NB4 (cell line): ENCODE data around the gene MED28.
A peak's percentile ranks its signal among the peaks of the same experiment; 100 is the strongest.
"Not testable (repeated sequence)": the region's sequence is repeated elsewhere in the genome, so short reads cannot be mapped to it uniquely, and the experiment has no call there.

Experiments
- DNase-seq: peaks from one replicate; pipeline ENCODE4 v3.0.0; 2010; ENCODE audit warnings: low read depth
- H3K4me3 ChIP-seq: one replicate; pipeline ENCODE4 v1.5.1; 2011; ENCODE audit warnings: mild to moderate bottlenecking, low read depth, low read length, moderate library complexity
- MYC ChIP-seq: IDR thresholded peaks from 2 replicates; pipeline ENCODE4 v1.6.1; 2011; ENCODE audit warnings: low read depth, low read length
- POLR2A ChIP-seq: IDR thresholded peaks from 2 replicates; pipeline ENCODE4 v1.6.1; 2011; ENCODE audit warnings: mild to moderate bottlenecking; ENCODE audit not compliant: insufficient read length; ENCODE audit errors: extremely low read depth
- TF ChIP-seq, protein P1 (sequence below): IDR thresholded peaks from 2 replicates; pipeline ENCODE4 v1.6.1; 2011; ENCODE audit warnings: low read depth, low read length
- TF ChIP-seq, protein P2 (sequence below): IDR thresholded peaks from one replicate; pipeline ENCODE4 v1.5.1; 2012; ENCODE audit warnings: low read depth, low read length

The MED28 gene, protein sequence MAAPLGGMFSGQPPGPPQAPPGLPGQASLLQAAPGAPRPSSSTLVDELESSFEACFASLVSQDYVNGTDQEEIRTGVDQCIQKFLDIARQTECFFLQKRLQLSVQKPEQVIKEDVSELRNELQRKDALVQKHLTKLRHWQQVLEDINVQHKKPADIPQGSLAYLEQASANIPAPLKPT

DNA sequence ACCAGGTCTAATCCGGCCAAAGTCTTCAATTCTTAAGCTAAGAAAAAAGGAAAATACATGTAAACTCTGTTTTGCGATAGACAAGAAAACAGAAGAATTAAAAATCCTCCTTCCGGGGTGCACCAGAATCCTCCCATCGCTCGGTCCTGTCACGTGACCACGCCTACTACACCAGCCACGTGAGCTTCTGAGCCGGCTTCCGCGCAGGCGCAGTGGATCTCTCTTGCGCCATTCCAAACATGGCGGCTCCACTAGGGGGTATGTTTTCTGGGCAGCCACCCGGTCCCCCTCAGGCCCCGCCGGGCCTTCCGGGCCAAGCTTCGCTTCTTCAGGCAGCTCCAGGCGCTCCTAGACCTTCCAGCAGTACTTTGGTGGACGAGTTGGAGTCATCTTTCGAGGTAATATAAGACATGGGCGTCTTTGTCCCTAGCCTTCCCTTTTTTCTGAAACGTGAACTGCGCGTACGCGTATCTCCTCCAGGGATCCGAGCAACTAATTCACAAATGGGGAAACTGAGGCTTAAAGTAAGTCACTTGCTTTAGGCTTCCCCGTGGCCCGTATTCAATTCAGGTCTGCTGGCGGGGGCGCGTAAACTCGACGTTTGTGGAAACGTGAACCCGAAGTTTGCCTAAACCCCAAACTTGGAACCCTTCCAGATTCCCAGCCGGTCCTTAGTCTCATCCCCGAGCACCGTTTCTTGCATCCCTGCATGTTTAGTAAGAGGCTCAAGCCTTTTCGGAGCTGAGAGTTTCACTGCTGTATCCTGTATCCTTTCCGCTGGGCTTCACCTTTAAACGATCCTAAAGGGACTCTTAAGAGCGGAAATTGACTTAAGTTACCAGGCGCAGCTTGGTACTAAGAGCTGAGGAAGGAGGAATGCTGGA is at the start of gene MED28:
MED28 (plus strand) TSS at position 226 of the 884 bp plus-strand sequence; CDS start at position 240, 14 bp downstream.
- peak; percentile 97 for DNase-seq
- TF ChIP-seq POLR2A (peak; percentile 97), MYC (peak; percentile 90)
- TF ChIP-seq, protein P1, sequence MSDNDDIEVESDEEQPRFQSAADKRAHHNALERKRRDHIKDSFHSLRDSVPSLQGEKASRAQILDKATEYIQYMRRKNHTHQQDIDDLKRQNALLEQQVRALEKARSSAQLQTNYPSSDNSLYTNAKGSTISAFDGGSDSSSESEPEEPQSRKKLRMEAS: peak; percentile 99
- TF ChIP-seq, protein P2, sequence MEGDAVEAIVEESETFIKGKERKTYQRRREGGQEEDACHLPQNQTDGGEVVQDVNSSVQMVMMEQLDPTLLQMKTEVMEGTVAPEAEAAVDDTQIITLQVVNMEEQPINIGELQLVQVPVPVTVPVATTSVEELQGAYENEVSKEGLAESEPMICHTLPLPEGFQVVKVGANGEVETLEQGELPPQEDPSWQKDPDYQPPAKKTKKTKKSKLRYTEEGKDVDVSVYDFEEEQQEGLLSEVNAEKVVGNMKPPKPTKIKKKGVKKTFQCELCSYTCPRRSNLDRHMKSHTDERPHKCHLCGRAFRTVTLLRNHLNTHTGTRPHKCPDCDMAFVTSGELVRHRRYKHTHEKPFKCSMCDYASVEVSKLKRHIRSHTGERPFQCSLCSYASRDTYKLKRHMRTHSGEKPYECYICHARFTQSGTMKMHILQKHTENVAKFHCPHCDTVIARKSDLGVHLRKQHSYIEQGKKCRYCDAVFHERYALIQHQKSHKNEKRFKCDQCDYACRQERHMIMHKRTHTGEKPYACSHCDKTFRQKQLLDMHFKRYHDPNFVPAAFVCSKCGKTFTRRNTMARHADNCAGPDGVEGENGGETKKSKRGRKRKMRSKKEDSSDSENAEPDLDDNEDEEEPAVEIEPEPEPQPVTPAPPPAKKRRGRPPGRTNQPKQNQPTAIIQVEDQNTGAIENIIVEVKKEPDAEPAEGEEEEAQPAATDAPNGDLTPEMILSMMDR: no peak
- H3K4me3 ChIP-seq: peak within 1 kb of the TSS; percentile 85

DNA sequence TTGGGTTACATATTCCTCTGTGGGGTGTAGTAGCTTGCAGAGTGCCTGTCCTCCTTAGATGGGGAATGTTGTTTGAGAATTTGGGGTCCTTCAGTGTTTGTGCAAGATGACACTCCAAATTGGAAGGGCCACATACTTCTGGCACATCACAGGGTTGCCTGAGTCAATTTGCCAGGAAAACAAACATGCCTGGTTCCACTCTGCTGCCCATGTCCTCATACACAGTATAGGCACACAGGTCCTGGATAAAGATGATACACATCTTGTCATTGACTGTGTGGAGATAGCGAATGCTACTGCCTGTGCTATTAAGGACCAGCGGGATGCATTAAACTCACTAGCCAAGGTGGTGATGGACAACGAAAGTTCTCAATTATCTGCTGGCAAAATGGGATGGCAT is 48.6 kb upstream of the MED28 start:
- no peak overlapping the region for H3K4me3 ChIP-seq
- no peak for DNase-seq
- TF ChIP-seq POLR2A (no peak), MYC (no peak)
- TF ChIP-seq, protein P1: no peak
- TF ChIP-seq, protein P2: no peak

DNA sequence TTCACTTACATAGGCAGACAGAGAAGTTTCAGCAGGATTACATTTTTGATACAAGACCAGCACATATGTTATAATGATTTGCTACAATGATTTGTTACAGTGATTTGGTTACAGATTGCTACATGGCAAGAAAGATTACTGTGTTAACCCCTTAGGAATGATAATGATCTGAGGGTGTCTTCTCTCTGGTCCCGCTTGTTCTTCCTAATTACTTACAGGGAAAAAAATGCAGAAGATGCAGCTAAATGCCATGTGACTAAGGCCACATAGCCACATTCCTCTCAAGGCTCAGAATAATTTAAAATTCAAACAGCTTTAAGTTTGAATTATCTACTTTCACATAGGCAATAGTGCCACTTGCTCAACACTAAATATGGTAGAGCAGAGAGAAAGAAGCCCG is 47.2 kb upstream of the MED28 start:
- H3K4me3 ChIP-seq: no peak overlapping the region
- no peak for DNase-seq
- TF ChIP-seq, protein P2: no peak
- TF ChIP-seq MYC (no peak), POLR2A (no peak)
- TF ChIP-seq, protein P1: no peak

DNA sequence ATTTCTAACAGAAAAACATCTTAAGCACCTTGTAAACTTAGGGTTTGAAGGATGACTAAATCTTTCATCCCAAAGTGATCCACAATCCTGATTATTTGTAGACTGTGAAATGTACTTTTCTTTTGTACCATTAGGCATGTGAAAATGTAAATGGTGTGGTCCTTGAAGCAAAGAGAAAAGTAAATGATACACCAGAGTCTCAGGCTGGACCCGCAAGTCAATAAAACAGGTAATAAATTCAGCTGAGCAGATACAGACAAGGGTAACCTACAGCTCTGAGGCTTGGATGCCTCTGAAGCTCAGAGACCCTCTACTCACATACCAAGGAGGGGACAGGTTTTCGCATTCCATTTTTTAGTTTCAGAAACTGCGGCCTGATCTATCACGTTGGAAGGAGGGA is 40.2 kb upstream of the MED28 start:
- DNase-seq: no peak
- TF ChIP-seq, protein P1: no peak
- TF ChIP-seq POLR2A: no peak
- TF ChIP-seq, protein P2: no peak
- TF ChIP-seq MYC: no peak
- H3K4me3 ChIP-seq: no peak overlapping the region

DNA sequence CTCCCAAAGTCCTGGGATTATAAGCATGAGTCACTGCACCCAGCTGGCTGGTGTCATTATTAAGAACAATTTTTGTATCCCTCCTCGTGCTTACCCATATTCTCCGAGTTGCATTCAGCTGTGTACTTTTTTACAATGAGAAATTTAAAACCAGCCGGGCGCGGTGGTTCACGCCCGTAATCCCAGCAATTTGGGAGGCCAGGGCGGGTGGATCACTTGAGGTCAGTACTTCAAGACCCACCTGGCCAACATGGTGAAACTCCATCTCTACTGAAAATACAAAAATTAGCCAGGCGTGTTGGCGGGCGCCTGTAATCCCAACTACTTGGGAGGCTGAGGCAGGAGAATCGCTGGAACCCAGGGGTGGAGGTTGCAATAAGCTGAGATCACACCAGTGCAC is 39.3 kb upstream of the MED28 start:
- DNase-seq, H3K4me3 ChIP-seq: not testable (repeated sequence)

DNA sequence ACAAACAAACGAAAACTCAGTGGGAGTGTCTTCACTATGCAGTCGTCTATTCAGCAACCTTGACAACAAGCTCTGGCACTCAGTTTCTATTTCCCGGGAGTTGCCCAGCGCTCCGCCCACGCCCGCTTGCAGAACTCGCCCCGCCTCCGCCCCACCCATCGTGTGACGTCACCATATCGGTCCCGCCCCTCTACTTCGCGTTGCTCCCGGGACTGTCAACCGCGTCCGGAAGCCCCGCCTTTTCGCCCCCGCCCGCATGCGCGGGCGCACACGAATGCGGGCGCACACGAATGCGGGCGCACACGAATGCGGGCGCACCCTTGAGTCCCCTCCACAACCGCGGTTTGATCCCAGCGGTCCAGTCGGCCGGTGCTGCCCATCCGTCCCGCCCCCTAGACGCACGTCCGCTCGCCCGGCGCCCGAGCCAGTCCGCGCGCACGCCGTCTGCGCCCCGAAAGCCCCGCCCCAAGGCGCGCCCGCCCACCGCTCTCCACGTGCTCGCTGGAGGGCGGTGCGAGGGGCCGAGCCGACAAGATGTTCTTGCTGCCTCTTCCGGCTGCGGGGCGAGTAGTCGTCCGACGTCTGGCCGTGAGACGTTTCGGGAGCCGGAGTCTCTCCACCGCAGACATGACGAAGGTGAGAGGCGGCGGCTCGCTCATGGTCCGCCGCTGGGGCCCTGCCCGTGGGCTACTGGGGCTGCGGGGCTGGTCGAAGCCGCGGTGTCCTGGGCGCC is 37.3 kb upstream of the MED28 start, which contains the start of gene LAP3:
LAP3 (plus strand) TSS at position 267 of the 733 bp plus-strand sequence; CDS start at position 535, 268 bp downstream.
- DNase-seq: peak; percentile 98
- TF ChIP-seq POLR2A (peak; percentile 97), MYC (peak; percentile 98)
- TF ChIP-seq, protein P2: no peak
- TF ChIP-seq, protein P1: peak; percentile 99
- H3K4me3 ChIP-seq: peak within 1 kb of the TSS; percentile 79
